HepG2 (cell line): ENCODE results near the gene CPPED1. TPM values are rescaled to one million over a fixed set of nuclear protein-coding genes. Genes with fewer than 3 reads are reported as not detected.
A peak's percentile ranks its signal among the peaks of the same experiment; 100 is the strongest.

Experiments used
- ATAC-seq: fragments of 200-7000 bp; cut with Tn5 transposase; 3 replicates; pipeline ENCODE4 v1.9.1; 2020; ENCODE audit warnings: mild to moderate bottlenecking, moderate library complexity
- BruUV-seq: library from RNA; stranded (reverse); fragments of 400-500 nt; replicated peaks from 2 replicates; lab custom pipeline; 2021; lab: Mats Ljungman, UMichigan
- CTCF ChIA-PET: fragments of 300-600 bp; formaldehyde crosslinking; extraction: SDS; loops from one replicate; lab custom pipeline; 2021; ENCODE audit warnings: low total read pairs, inconsistent platforms, low intra/inter-chr PET ratio; lab: Yijun Ruan, JAX
- POLR2A ChIA-PET: fragments of 350-600 bp; sonication (Branson Sonifier 250); formaldehyde crosslinking; loops from one replicate; lab custom pipeline; 2020; ENCODE audit warnings: antibody characterized with exemption, inconsistent platforms; lab: Yijun Ruan, JAX
- DNase-seq: peaks from one replicate; pipeline ENCODE4 v3.0.0-alpha.2; 2015; ENCODE audit warnings: low spot score
- FAIRE-seq: peaks from 3 replicates; lab custom pipeline; 2011; peaks lifted over from hg19 to GRCh38; lab: Jason Lieb, UNC
- H2AFZ ChIP-seq: one replicate; pipeline ENCODE4 v1.6.1; 2011; ENCODE audit warnings: low read length, inconsistent platforms
- H3K27ac ChIP-seq: fragments of 300-600 bp; 3 replicates; pipeline ENCODE4 v1.8.0; 2011; ENCODE audit warnings: mixed run types, mild to moderate bottlenecking, mixed read lengths, low read length, inconsistent platforms; ENCODE audit not compliant: insufficient read depth; ENCODE audit errors: extremely low read length
- H3K27me3 ChIP-seq, 2 experiments: fragments of 200-600 bp in 1 of 2; 2 replicates in 1 of 2; 3 replicates in 1 of 2; pipeline versions ENCODE4 v1.6.0 to v1.8.0; 2011; ENCODE audit warnings: low read length in 2 of 2, mild to moderate bottlenecking in 2 of 2, moderate library complexity in 2 of 2, inconsistent platforms in 1 of 2; ENCODE audit not compliant: insufficient read depth in 2 of 2, control insufficient read depth in 1 of 2
- H3K36me3 ChIP-seq, 2 experiments: fragments of 200-600 bp in 1 of 2; replicated peaks in 1 of 2; 2 replicates in 1 of 2; 3 replicates in 1 of 2; pipeline versions ENCODE4 v1.5.1 to v1.8.0; 2011; ENCODE audit warnings: low read length in 2 of 2, inconsistent platforms in 1 of 2; ENCODE audit not compliant: insufficient read depth in 2 of 2, control insufficient read depth in 1 of 2
- H3K4me1 ChIP-seq: 2 replicates; pipeline ENCODE4 v1.5.1; 2012; ENCODE audit warnings: low read length, inconsistent platforms; ENCODE audit not compliant: insufficient read depth
- H3K4me2 ChIP-seq: 2 replicates; pipeline ENCODE4 v1.6.0; 2011; ENCODE audit warnings: low read depth, low read length, inconsistent platforms
- H3K4me3 ChIP-seq, 3 experiments: fragments of 200-600 bp in 1 of 3; sonication (generic), shearing (Covaris generic) in 1 of 3; replicated peaks in 1 of 3; 2 replicates each; pipeline ENCODE4 v1.5.1; 2011 to 2016; ENCODE audit warnings: low read length in 3 of 3, inconsistent platforms in 2 of 3, low read depth in 2 of 3, mild to moderate bottlenecking in 2 of 3, control low read depth in 1 of 3, mixed read lengths in 1 of 3; ENCODE audit not compliant: insufficient read depth in 1 of 3
- H3K79me2 ChIP-seq: one replicate; pipeline ENCODE4 v1.6.1; 2011; ENCODE audit warnings: low read length, inconsistent platforms; ENCODE audit not compliant: insufficient read depth
- H3K9ac ChIP-seq: 2 replicates; pipeline ENCODE4 v1.6.0; 2011; ENCODE audit warnings: mild to moderate bottlenecking, low read depth, low read length, inconsistent platforms; ENCODE audit not compliant: insufficient read depth
- H3K9me3 ChIP-seq: 2 replicates; pipeline ENCODE4 v1.5.1; 2012; ENCODE audit warnings: mild to moderate bottlenecking, low read length
- H4K20me1 ChIP-seq: 2 replicates; pipeline ENCODE4 v1.6.0; 2011; ENCODE audit warnings: inconsistent platforms, mild to moderate bottlenecking, low read length, moderate library complexity; ENCODE audit not compliant: insufficient read depth
- ATF7 ChIP-seq, 2 experiments: fragments of 450-650 bp in 1 of 2; sonication (generic) in 1 of 2; formaldehyde crosslinking in 1 of 2; IDR thresholded peaks; 2 replicates each; pipeline versions ENCODE4 v1.4.0 to v1.6.1; 2016 to 2020; ENCODE audit warnings: antibody characterized with exemption in 1 of 2, mild to moderate bottlenecking in 1 of 2, missing genetic modification reagents in 1 of 2
- CREB1 ChIP-seq, 2 experiments: fragments of 450-650 bp in 1 of 2; IDR thresholded peaks; 2 replicates each; pipeline ENCODE4 v1.6.1; 2016 to 2017; ENCODE audit warnings: control low read depth in 1 of 2, mild to moderate bottlenecking in 1 of 2, missing compliant biosample characterization in 1 of 2, missing genetic modification characterization in 1 of 2
- KLF16 ChIP-seq, 2 experiments: sonication (generic) in 1 of 2; formaldehyde crosslinking in 1 of 2; IDR thresholded peaks; 2 replicates each; pipeline versions ENCODE4 v1.6.1 to v1.8.0; 2016 to 2023; ENCODE audit warnings: missing genetic modification reagents in 2 of 2, missing compliant biosample characterization in 1 of 2
- TEAD2 ChIP-seq: sonication (generic); formaldehyde crosslinking; IDR thresholded peaks from 2 replicates; pipeline ENCODE4 v1.9.0; 2021; ENCODE audit warnings: missing genetic modification reagents
- TOPORS ChIP-seq: sonication (generic); formaldehyde crosslinking; IDR thresholded peaks from 2 replicates; pipeline ENCODE4 v1.8.0; 2023; ENCODE audit warnings: mild to moderate bottlenecking, missing genetic modification reagents
- ZFP82 ChIP-seq: sonication (generic); formaldehyde crosslinking; IDR thresholded peaks from 2 replicates; pipeline ENCODE4 v1.5.1; 2020; ENCODE audit warnings: mild to moderate bottlenecking, missing genetic modification reagents, borderline replicate concordance
- ZNF121 ChIP-seq: sonication (generic); formaldehyde crosslinking; IDR thresholded peaks from 2 replicates; pipeline ENCODE4 v1.5.0; 2020; ENCODE audit warnings: mild to moderate bottlenecking, missing genetic modification reagents
- WGBS: methylation state at CpG from one replicate; pipeline ENCODE4 v1.1.6; 2017; ENCODE audit warnings: low lambda C conversion rate; 5-methylcytosine and 5-hydroxymethylcytosine counted together
- in situ Hi-C: cut with HindIII; loops from 2 replicates; pipeline ENCODE4 v1.10.0; 2017; ENCODE audit warnings: low pct_unique_long_range_greater_than_20kb; ENCODE audit not compliant: extremely low pct_ligation_motif_present
- intact Hi-C: fragments of 100-400 bp; cut with micrococcal nuclease; formaldehyde crosslinking; loops from one replicate; pipeline ENCODE4 v1.10.0; 2022; ENCODE audit not compliant: unreplicated experiment
- polyA plus RNA-seq, 8 experiments: library from polyadenylated mRNA; depleted of rRNA in 3 of 8; stranded (reverse) in 7 of 8; unstranded in 1 of 8; fragments of >200 nt; fragmentation: Illumina TruSeq in 4 of 8; extraction: Trizol in 4 of 8; gene quantifications; 2 replicates each; pipeline versions ENCODE4 v1.2.1 to v1.2.3, GENCODE V29; 2011 to 2016; ENCODE audit warnings: low read depth in 4 of 8, missing spikeins in 1 of 8, mixed read lengths in 1 of 8; ENCODE audit not compliant: insufficient read depth in 1 of 8
- total RNA-seq, 5 experiments: library from RNA; depleted of rRNA; stranded (reverse); fragments of >200 nt; fragmentation: Illumina TruSeq; extraction: Trizol; gene quantifications; 2 replicates each; pipeline ENCODE4 v1.2.3, GENCODE V29; 2016; ENCODE audit warnings: low read depth in 1 of 5

CPPED1 gene
- total and polyA plus RNA-seq, 2 of the 13 experiments (the other 11 are each of a cell fraction or from before 2014, with no cell fraction given): 66.6 to 71.3 TPM

GRCh38 chr16:12690024-12690423 lies 113.7 kb downstream of the CPPED1 start:
- FAIRE-seq: no peak
- Histone ChIP-seq H3K27me3 (no peaks in the 10 kb centered on the region), H2AFZ (no peak overlapping the region), H3K4me3 (no peak overlapping the region), H3K36me3 (peaks cover 24 to 56% of the 10 kb centered on the region in 2 experiments), H4K20me1 (no peaks in the 10 kb centered on the region), H3K4me2 (no peak overlapping the region), H3K79me2 (no peaks in the 10 kb centered on the region), H3K9ac (no peak overlapping the region), H3K4me1 (no peaks in the 10 kb centered on the region), H3K27ac (no peak overlapping the region), H3K9me3 (no peaks in the 10 kb centered on the region)
- in situ Hi-C loops: no loop called here
- ChIA-PET POLR2A (interaction anchor here (0.6 kb wide), 1 partner anchor 25 kb away, joined by 3 read pairs; no protein-coding TSS in a partner anchor), CTCF (no interaction called here)
- no peak for DNase-seq
- WGBS: 97% methylated on average over 5 of the region's 5 CpGs
- 0 out of 2 replicates have a peak, but pooled peaks have one; percentile 24 for TF ChIP-seq TOPORS (CRISPR knock-in tag)
- no peak for TF ChIP-seq KLF16 (CRISPR knock-in tag; IDR thresholded peaks at IDR 0.05)
- intact Hi-C loops: no loop called here
- BruUV-seq: no TSS peak
- ATAC-seq: no peak

GRCh38 chr16:12688951-12689850 lies 114.5 kb downstream of the CPPED1 start:
- Histone ChIP-seq H3K4me3 (no peak overlapping the region), H3K4me2 (no peak overlapping the region), H3K9me3 (no peaks in the 10 kb centered on the region), H3K27ac (no peak overlapping the region), H3K4me1 (no peaks in the 10 kb centered on the region), H3K79me2 (no peaks in the 10 kb centered on the region), H3K27me3 (no peaks in the 10 kb centered on the region), H2AFZ (no peak overlapping the region), H4K20me1 (no peaks in the 10 kb centered on the region), H3K36me3 (peaks cover 25 to 58% of the 10 kb centered on the region in 2 experiments), H3K9ac (no peak overlapping the region)
- WGBS: 96% methylated on average over 6 of the region's 6 CpGs
- ChIA-PET CTCF (no interaction called here), POLR2A (interaction anchor here (0.6 kb wide), 2 partner anchors 25 to 146 kb away, joined by 3 to 5 read pairs; no protein-coding TSS in a partner anchor)
- BruUV-seq: no TSS peak
- peak; percentile 85 for TF ChIP-seq ZNF121
- peak; percentile 51 for TF ChIP-seq CREB1 (IDR thresholded peaks at IDR 0.05)
- no peak for TF ChIP-seq CREB1 (CRISPR knock-in tag; IDR thresholded peaks at IDR 0.05)
- TF ChIP-seq ATF7 (IDR thresholded peaks at IDR 0.05): peak; percentile 94
- no peak for TF ChIP-seq ATF7 (CRISPR knock-in tag; IDR thresholded peaks at IDR 0.05)
- no peak for TF ChIP-seq TEAD2 (CRISPR knock-in tag)
- TF ChIP-seq ZFP82 (CRISPR knock-in tag): no peak
- DNase-seq: no peak
- intact Hi-C loops (no loop called here), in situ Hi-C loops (no loop called here)
- no peak for ATAC-seq
- no peak for FAIRE-seq
